HPDE6-E6E7 (cell line): ENCODE measurements around the gene NHS.
A peak's percentile ranks its signal among the peaks of the same experiment; 100 is the strongest.
"Not testable (repeated sequence)": the region's sequence is repeated elsewhere in the genome, so short reads cannot be mapped to it uniquely, and the experiment has no call there.

Experiments used
- DNase-seq: peaks from one replicate; pipeline ENCODE4 v3.0.0; 2011; ENCODE audit warnings: missing footprints; ENCODE audit errors: extremely low spot score

Gene NHS

GRCh38 chrX:17549107-17549651 lies 174.2 kb downstream of the NHS start:
- no peak for DNase-seq

- DNase-seq: no peak
Observed at GRCh38 chrX:17550011-17550410, 175.0 kb downstream of the NHS start.

- no peak for DNase-seq
Observed at GRCh38 chrX:17552044-17552650, 177.1 kb downstream of the NHS start.

- DNase-seq: peak; percentile 38
Observed at GRCh38 chrX:17553469-17553868, 178.5 kb downstream of the NHS start.

GRCh38 chrX:17553961-17554482 lies 179.0 kb downstream of the NHS start:
- DNase-seq: no peak

GRCh38 chrX:17554914-17555313 lies 179.9 kb downstream of the NHS start:
- no peak for DNase-seq

- DNase-seq: no peak
Observed at GRCh38 chrX:17555846-17556245, 180.8 kb downstream of the NHS start.

- DNase-seq: peak; percentile 29
Observed at GRCh38 chrX:17559728-17560379, 184.9 kb downstream of the NHS start.

GRCh38 chrX:17560385-17560784 lies 185.4 kb downstream of the NHS start:
- DNase-seq: no peak

GRCh38 chrX:17563076-17563475 lies 188.1 kb downstream of the NHS start:
- no peak for DNase-seq

GRCh38 chrX:17563515-17563914 lies 188.5 kb downstream of the NHS start:
- DNase-seq: no peak

- DNase-seq: no peak
Observed at GRCh38 chrX:17564689-17565409, 189.8 kb downstream of the NHS start.

- DNase-seq: no peak
Observed at GRCh38 chrX:17566740-17567139, 191.7 kb downstream of the NHS start.

- DNase-seq: no peak
Observed at GRCh38 chrX:17567187-17567586, 192.2 kb downstream of the NHS start.

- DNase-seq: no peak
Observed at GRCh38 chrX:17567821-17568220, 192.8 kb downstream of the NHS start.

- DNase-seq: not testable (repeated sequence)
Observed at GRCh38 chrX:17568804-17569203, 193.8 kb downstream of the NHS start.

GRCh38 chrX:17579026-17579425 lies 204.0 kb downstream of the NHS start:
- no peak for DNase-seq

- no peak for DNase-seq
Observed at GRCh38 chrX:17580539-17581152, 205.6 kb downstream of the NHS start.

- no peak for DNase-seq
Observed at GRCh38 chrX:17581641-17582040, 206.6 kb downstream of the NHS start.

- no peak for DNase-seq
Observed at GRCh38 chrX:17584248-17584681, 209.3 kb downstream of the NHS start.

- DNase-seq: no peak
Observed at GRCh38 chrX:17585006-17585405, 210.0 kb downstream of the NHS start.

- DNase-seq: no peak
Observed at GRCh38 chrX:17587366-17587765, 212.4 kb downstream of the NHS start.
